GM21576 (cell line): Measurements from ENCODE around the gene KIRREL3.

Experiments used
- ATAC-seq: cut with Tn5 transposase; IDR thresholded peaks from one replicate; pipeline ENCODE4 v1.9.1; 2021; ENCODE audit warnings: mild to moderate bottlenecking, moderate library complexity; ENCODE audit not compliant: unreplicated experiment

KIRREL3 gene

DNA sequence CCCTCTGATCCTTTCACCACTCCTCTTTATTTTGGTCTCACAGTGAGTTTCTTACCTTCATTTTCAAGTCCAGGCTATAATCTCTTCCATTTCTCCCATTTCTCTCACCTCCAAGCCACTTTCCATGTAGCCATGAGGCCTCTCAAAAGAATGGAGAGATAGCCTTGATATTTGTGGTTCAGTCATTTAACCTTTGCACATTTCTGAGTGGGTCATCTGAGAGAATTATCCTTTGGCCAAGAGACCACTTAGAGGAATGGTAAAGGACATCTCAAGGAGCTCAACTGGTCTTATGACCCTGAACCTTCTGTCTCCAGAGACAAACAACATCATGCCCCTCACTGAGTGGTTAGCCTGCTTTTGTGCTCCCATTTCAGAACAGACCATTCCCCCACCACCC, 121.1 kb downstream of the KIRREL3 start:
- no peak for ATAC-seq

DNA sequence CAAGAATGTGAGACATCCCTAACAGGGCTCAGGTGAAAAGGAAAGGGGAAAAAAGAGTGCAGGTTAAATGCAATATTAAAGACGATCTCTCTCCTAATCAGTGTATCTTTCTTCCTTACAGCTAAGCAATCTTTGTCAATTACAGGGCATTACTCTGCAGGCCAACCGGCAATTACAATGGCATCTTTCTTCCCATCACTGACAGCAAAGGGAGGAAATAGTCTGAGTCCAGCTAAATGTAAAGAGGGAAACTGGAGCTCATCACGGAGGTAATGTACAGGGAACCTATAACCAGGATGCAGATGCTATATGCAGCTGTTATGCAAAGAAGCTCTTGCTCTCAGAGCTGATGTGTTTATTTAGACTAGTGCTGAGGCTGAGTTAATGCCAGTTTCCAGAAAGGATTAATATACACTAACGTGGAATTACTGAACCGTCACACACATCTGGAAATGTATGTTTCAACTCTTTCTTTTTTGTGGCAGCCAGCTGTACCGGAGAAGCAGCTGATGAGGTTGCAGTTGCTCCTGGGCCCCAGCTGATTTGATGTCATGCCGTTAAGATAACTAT, 121.6 kb downstream of the KIRREL3 start:
- no peak for ATAC-seq

DNA sequence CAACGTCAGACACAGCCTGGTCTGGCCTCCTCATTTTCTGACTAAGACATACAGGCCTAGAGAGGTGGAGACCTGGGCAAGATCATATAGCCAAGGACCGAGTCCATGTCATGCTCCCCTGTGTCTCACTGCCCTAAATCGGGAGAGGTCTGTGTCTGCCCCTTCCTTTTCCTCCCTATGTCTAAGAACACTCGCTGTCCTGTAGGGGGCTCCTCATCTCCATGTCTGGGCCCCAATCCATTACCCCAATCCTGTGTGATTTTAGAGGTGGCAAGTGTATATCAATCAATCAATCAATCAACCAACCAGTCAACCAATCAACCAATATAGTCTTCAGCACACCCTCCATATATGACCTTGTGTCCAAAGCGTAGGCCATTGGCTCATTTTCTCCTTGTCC, 125.7 kb downstream of the KIRREL3 start:
- no peak for ATAC-seq

DNA sequence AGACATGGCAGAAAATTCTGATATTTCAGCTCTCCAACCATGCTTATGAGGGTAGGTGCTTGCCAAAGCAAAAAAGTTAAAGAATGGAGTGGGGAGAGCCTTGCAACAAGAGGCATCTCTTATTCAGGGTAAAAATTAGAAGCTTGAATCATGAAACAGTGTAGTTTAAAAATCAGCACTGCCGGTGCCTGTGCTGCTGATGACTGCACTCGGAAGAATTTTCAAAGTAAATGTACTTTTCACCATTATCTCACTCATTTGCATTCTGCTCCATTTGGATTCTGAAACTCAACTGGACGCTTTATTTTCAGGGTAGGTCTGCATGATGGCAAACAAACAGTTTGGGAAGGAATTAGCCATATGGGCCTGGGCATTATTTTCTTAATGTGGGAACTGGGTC, 126.3 kb downstream of the KIRREL3 start:
- ATAC-seq = no peak

DNA sequence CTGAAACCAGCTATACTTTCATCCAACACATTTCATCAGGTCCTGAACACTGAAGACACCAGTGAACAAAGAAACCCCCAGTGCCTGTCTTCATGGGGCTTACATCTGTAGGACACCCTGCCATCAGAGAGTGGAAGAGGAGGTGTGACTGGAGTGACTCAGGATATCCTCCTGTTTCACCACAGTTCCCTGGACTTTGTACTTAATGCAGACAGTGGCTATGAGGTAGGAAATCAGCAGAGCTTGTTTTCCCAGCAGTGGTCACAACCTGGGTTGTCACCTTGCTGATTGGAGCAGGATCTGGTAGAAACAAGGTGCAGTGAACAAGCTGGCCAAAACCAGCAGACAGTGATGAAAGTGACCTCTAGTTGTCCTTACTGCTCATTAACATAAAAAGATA, 128.8 kb downstream of the KIRREL3 start:
- ATAC-seq = no peak

DNA sequence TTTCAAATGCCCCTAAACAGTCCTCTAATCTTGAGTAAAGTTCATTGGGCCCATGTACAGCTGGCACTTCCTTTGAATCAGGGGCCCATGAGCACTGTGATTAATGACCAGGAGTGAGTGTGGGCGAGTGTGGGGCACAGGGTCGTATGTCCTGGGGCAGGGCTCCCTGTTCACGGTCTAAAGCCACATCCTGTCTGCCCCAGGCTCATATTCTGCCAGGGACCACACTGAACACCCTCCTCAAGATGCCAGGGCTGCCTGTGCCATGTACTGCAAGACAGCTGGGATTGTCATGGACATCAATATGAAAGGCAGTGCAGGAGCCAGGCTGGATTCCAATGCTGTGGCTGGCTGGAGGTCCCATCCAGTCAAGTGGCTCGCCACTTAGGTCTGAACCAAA, 130.5 kb downstream of the KIRREL3 start:
- ATAC-seq = no peak

DNA sequence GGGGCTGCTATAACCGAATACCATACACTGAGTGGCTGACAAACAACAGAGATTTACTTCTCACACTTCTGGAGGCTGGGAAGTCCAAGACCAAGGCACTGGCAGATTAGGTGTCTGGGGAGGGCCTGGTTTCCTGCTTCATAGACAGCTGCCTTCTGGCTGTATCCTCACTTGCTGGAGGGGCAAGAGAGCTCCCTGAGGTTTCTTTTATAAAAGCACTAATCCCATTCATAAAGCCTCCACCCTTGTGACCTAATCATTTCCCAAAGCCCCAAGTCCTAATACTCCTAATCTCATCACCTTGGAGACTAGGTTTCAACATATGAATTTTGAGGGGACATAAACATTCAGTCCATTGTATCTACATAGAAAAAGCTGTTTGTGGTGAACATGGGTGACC, 131.8 kb downstream of the KIRREL3 start:
- ATAC-seq = no peak

DNA sequence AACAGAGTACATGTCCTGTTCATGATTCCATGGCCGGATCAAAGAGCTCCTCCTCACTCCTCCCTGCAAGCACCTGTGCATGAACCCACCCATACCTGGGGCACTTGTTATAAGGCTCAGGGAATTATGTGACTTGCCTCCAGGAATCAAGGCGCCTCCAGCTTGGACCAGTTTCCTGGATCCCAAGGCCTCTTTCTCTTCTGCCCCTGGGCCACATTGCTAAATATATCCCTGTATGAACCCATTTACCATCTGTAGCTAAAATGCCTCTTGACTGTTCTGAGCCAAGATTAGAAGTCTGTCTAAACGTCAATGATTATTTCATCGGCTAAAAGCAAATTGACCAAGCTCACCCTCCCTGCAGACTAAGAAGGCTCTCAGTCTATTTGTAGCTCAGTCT, 135.6 kb downstream of the KIRREL3 start:
- no peak for ATAC-seq

DNA sequence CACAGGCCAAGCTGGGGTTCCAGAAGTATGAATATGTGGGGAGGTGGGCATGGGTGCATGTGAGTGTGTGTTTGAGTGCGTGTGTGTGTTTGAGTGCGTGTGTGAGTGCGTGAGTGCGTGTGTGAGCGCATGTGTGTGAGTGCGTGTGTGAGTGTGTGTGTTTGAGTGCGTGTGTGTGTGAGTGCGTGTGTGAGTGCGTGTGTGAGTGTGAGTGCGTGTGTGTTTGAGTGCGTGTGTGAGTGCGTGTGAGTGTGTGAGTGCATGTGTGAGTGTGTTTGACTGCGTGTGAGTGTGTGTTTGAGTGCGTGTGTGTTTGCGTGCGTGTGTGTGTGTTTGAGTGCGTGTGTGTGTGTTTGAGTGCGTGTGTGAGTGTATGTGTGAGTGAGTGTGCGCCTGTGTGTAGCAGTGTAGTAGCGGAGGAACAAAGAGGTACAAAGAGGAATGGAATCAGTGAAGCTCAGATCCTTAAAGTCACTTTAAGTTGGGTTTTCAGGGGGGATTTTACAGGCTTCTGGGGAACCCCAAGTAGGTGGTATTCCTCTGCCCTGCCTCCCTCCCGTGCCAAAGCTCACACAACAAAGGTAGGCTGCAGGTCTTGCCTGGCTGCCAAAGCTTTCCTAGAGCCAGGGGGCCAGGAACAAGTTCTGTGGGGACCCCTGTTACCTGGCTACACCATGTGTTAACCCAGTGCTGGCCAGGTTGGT, 137.1 kb downstream of the KIRREL3 start:
- no peak for ATAC-seq

DNA sequence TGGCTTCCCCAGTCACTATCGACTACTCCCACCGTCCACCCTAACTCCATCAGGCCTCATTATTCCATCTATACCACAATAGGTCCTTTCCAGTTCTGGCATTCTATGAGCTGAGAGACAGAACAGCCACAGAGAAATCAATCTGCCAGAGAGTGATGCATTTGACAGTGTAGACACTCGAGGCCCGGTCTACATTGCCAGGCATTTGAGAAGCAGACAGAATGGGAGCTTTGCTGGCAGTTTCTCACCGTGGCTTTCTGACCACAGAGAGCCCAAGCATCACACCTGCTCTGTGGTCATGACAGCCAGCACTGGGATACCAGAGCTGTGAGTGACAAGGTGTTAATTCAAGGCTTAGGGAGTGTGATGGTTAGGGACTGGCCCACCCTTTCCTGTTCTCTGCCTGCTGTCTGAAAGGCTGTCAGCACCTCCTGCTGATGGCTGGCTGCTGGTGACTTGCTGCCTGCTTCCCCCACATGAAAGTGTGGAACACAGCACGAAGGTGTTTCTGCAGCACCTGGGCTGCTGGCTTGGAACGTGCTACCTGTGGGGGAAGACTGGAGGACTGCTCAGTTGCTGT, 137.8 kb downstream of the KIRREL3 start:
- ATAC-seq = no peak

DNA sequence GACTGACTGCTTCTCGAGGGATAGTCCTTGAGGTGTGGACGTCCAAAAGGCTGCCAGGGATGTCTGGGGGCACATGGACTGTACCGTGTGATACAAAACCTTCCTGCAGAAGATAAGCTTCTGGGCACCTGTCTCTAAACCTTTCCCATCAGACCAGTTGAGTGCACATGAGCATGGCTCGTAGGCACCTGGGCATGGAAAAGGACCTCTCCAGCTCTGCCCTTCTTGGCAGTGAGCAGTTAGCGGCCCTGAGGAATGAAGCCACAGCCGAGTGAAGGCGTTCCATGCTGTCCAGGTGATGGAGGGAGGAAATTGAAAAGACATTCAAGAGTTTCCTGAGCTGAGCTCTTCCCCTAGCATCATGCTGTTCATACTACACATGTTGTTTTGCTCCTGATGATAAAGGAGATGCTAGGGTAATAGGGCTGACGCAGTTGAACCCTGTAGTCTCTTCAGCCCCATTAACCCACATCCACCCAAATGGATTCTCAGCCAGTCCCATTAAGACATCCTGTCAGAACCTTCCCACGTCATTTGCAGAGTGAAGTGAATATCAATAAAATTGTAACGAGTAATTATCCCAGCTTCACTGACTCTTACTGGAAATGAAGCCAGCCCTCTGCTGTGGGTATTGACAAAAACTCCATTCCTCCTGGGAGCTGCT, 138.6 kb downstream of the KIRREL3 start:
- no peak for ATAC-seq

DNA sequence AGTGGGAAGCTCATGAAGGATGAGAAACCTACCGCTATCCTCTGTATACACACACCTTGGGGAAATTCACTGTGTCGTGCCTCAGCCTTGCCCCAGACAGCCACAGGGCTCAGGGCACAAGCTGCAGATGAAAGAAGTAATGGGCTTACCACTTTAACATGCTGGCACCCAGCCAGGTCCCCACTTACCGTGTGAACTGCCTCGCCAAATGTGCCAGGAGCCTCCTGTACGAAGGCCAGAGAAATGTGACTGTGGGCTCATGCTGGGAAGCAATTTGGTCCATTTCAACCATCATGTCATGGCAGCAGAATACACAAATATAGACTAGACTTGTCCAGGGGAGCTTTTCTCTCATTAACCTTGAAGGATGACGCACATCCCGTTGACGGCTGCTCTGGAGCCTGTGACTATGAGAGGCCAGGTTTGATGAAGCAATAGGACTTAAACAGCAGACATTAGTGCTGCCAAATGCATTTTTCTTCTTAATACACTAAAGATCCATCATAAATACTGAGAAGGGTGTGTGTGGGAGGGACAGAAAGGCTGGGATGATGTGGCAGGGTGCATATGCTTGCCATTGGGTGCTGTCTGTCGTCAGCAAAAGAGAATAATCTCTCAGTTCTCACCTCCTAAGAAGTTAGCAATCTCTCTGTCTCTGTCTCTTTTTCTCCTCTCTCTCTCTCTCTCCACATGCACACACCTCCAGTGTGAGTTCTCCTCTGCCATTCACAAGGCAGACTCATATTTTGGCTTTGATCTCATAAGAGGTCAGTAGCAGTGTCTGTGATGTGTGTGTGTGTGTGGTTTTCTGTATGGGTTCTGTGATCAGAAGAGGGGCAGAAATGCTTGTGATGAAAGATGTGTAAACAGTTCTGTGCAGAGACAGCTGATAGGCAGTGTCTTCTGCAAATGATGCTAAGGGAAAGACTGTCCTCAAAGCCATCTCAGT, 142.4 kb downstream of the KIRREL3 start:
- ATAC-seq = no peak

DNA sequence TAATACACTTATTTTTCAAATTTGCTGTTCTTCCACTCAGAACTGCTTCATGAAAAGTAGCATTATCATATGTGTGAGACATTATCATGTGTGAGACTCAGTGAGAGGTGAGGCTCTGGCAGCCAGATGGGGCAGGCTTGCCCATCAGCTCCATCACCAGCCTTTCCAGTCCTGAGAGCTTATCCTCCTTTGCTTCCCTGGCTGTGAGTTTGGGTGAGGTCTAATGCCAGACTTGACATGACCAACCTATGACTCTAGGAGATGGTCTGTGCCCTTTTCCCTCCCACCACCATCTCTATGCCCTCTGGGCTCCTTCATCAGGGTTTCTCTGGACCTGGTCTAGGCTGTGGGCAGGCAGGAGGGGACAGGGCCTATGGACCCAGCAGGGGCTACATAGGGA, 145.0 kb downstream of the KIRREL3 start:
- no peak for ATAC-seq

DNA sequence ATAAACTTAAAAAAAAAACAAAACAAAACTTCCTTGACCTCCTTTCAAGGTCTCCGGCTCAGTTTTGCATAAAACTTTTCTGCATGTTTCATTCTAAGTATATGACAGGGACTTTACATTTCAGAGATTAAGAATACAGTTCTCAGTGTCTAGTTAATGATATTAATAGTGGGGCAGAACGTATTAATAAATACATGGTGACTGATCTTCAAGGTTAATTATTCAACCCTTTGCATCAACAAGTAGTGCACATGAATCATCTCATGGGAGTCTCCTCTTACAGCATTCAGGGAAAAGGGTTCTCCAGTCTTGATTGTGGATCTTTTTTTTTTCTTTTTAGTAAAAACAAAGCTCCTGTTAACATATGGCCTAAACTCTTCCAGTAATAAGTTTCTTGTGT, 146.8 kb downstream of the KIRREL3 start:
- ATAC-seq = no peak

DNA sequence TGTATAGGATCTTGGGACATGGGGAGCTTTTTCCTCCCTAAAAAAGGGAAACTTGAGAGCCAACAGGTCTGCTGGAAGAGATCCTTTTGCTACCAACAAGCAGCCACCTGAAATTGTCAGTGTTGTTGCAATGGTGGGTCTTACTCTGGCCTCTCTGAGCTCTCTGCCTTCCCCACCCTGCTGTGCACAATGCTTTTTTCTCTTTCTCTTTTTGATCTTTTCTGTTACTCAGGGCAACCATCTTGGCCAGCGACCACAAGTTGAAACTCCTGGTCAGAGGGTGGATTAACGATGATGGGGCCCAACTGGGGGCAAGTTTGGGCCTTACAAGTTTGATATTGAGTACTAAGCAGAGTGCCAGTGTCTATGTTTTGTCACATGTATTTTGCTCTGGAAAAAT, 155.8 kb downstream of the KIRREL3 start:
- ATAC-seq = no peak

DNA sequence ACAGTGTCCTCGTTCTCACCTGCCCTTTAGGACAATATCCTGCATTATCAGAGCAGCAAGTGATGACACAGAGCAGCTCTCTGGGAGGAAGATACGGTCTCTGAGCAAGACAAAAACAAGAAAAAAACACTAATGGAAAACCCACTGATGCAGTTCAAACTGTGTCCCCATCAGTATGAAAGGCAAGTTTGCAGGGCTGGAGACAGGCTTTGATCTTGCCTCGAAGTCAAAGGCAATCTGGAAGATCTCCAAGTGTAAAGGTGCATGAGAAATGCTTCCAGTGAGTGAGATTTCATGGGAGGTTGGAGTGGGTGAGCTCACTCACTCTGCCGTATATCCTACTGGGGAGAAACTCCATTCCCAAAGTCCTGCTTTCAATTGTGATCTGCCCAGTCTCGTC, 157.5 kb downstream of the KIRREL3 start:
- ATAC-seq = no peak

DNA sequence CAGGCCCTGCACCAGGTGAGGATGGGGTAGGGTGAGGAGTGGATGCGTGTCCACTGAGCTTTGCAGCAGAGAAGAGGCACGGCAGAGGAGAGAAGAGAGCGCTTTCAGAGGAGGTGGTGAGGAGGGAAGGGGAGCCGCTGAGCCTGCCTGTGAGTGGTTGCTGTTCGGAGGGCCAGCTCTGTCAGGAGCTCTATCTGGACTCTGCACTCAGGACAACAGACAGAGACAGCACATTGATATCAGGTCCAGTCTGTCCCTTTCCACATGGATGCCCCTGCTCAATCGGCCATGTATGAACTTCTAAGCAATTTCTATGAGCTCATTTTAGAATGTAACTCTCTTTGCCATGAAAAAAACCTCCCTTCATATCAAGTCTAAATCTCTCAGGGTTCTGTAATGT, 158.6 kb downstream of the KIRREL3 start:
- ATAC-seq = no peak

DNA sequence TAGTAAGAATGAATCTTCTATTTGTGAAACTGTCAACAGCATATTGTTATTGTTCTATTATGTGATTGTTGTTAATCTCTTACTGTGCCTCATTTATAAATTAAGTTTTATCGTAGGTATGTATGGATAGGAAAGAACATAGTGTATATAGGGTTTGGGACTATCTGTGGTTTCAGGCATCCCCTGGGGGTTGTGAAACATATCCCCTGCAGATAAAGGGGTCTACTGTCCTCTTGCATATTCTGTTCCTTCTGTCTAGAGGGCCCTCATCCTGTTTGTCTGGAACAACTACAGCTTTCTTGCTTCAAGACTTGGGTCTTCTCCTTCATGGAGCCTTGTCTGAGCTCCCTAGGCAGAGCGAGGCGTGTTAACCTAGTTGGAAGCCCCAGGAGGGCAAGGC, 159.6 kb downstream of the KIRREL3 start:
- no peak for ATAC-seq

DNA sequence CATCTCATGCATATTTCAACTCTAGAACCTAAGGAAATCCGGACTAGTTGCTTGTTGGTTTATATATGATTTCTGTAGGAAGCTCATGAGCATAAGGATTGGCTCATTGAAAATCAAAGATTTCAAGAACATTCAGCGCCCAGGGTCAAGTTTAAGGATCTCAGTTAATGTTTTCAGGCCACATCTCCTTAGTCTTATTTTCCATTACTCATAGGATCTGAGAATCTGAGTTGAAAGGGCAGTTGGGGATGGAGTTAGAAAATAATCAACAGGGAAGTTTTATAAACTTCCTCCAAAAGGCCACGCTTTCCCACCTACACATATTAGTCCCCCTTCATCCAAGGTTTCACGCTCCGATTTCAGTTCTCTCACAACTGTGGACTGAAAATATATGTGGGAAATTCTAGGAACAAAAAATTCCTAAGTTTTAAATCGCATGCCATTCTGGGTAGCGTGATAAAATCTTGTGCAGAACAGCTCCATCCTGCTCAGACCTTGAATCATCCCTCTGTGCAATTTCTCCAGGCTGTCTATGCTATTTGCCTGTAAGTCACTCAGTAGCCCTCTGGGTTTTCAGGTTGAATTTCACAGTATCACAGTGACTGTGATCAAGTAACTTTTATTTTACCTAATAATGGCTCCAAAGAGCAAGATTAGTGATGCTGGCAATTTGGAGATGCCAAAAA, 160.2 kb downstream of the KIRREL3 start:
- no peak for ATAC-seq

DNA sequence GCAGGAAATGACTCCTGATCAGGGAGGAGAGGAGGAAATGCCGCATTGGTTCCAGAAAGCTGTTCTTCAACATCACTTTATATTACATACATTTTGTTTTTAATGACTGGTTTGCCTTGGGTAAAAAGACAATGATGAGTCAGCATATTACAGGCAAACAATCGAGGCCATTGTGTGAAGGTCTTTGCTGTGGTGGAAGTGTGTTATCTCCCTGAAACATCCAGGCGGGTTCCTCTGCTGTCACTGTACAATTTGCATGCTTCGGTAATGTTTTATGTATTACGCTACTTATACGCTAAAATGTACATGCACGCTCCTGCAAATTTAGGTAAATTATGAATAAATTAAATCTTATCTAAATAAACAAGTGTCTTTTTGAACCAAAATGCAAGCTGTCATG, 161.1 kb downstream of the KIRREL3 start:
- ATAC-seq = no peak

DNA sequence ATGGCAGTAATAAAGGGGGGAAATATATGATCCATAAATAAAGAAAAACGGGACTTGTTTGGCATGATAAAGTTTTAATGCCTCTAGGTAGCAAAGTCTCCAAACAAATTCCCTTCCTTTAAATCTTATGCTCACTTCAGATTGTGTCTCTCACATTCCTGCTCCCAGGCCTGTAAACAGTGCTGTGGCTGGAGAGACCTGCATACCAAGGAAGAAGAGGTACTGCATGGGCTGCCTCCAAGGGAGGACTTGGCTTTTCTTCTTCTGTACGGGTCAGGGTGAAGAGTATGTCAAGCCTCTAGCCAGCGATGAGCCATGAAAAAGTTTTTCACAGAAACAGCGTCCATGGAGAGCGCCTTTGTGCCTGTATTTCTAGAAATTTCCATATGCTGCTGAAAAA, 161.8 kb downstream of the KIRREL3 start:
- no peak for ATAC-seq
